AG10803 (cell line): ENCODE data around the gene USP48.
A peak's percentile ranks its signal among the peaks of the same experiment; 100 is the strongest.

ENCODE experiments used
- DNase-seq: peaks from one replicate; pipeline ENCODE4 v3.0.0; 2010; ENCODE audit warnings: low read depth
- H3K4me3 ChIP-seq: 2 replicates; pipeline ENCODE4 v1.5.1; 2011; ENCODE audit warnings: mild to moderate bottlenecking, low read length, control low read depth
- CTCF ChIP-seq: conservative IDR thresholded peaks from 2 replicates; pipeline ENCODE4 v1.5.1; 2011; ENCODE audit warnings: mild to moderate bottlenecking, low read length, control low read depth, inconsistent platforms

Gene USP48

GRCh38 chr1:21663951-21664805 lies 118.8 kb downstream of the USP48 start:
- DNase-seq: no peak
- no peak overlapping the region for H3K4me3 ChIP-seq
- TF ChIP-seq CTCF: no peak

- DNase-seq: no peak
- TF ChIP-seq CTCF: no peak
- H3K4me3 ChIP-seq: no peak overlapping the region
These were observed 119.5 kb downstream of the USP48 start for GRCh38 chr1:21663248-21663950.

- TF ChIP-seq CTCF: no peak
- no peak for DNase-seq
- no peak overlapping the region for H3K4me3 ChIP-seq
These were observed 120.3 kb downstream of the USP48 start for GRCh38 chr1:21662426-21663247.

- no peak overlapping the region for H3K4me3 ChIP-seq
- DNase-seq: no peak
- TF ChIP-seq CTCF: no peak
These were observed 121.1 kb downstream of the USP48 start for GRCh38 chr1:21661886-21662285.

- TF ChIP-seq CTCF: no peak
- no peak for DNase-seq
- H3K4me3 ChIP-seq: no peak overlapping the region
These were observed 123.0 kb downstream of the USP48 start for GRCh38 chr1:21659924-21660326.

- no peak overlapping the region for H3K4me3 ChIP-seq
- peak; percentile 33 for DNase-seq
- peak; percentile 75 for TF ChIP-seq CTCF
These were observed 123.6 kb downstream of the USP48 start for GRCh38 chr1:21659099-21659923.
